CD4-positive, alpha-beta T cell (primary cell): Measurements from ENCODE around the gene CLEC2D. TPM values are rescaled to one million over a fixed set of nuclear protein-coding genes. Genes with fewer than 3 reads are reported as not detected.

ENCODE experiments used
- ATAC-seq: fragments of 200-7000 bp; cut with Tn5 transposase; one replicate; pipeline ENCODE4 v1.10.0; 2022; ENCODE audit warnings: mild to moderate bottlenecking; ENCODE audit not compliant: poor library complexity
- CTCF ChIA-PET: fragments of 350-600 bp; sonication (Branson Sonifier 250); formaldehyde crosslinking; loops from one replicate; lab custom pipeline; 2021; ENCODE audit warnings: antibody characterized with exemption, inconsistent platforms; lab: Charles Lee
- POLR2A ChIA-PET: fragments of 350-600 bp; sonication (Branson Sonifier 250); formaldehyde crosslinking; loops from one replicate; lab custom pipeline; 2021; ENCODE audit warnings: antibody characterized with exemption, inconsistent platforms; lab: Charles Lee
- DNase-seq, 14 experiments: peaks; one replicate each; pipeline ENCODE4 v3.0.0-alpha.2; 2013 to 2020; ENCODE audit warnings: mixed read lengths in 2 of 14
- H3K27ac ChIP-seq, 2 donors: one replicate each; pipeline versions ENCODE4 v1.5.1 to v1.7.0; 2013; ENCODE audit warnings: low read length in 2 of 2, low read depth in 1 of 2, mild to moderate bottlenecking in 1 of 2
- H3K27me3 ChIP-seq, 2 experiments: 1 replicate in 1 of 2; 2 replicates in 1 of 2; pipeline versions ENCODE4 v1.6.1 to v1.7.0; 2013; ENCODE audit warnings: low read length in 2 of 2, control low read depth in 1 of 2, mild to moderate bottlenecking in 1 of 2, moderate library complexity in 1 of 2; ENCODE audit not compliant: insufficient read depth in 2 of 2, control insufficient read depth in 1 of 2
- H3K36me3 ChIP-seq: one replicate; pipeline ENCODE4 v1.6.1; 2013; ENCODE audit warnings: low read length, control low read depth; ENCODE audit not compliant: insufficient read depth
- H3K4me1 ChIP-seq: one replicate; pipeline ENCODE4 v1.6.1; 2013; ENCODE audit warnings: low read length, control low read depth; ENCODE audit not compliant: insufficient read depth
- H3K4me3 ChIP-seq: one replicate; pipeline ENCODE4 v1.5.1; 2013; ENCODE audit warnings: mild to moderate bottlenecking, low read length, moderate library complexity
- H3K9me3 ChIP-seq, 2 experiments: 1 replicate in 1 of 2; 2 replicates in 1 of 2; pipeline versions ENCODE4 v1.6.1 to v1.7.0; 2013; ENCODE audit warnings: low read length in 2 of 2, mild to moderate bottlenecking in 2 of 2, control low read depth in 1 of 2, moderate library complexity in 1 of 2; ENCODE audit not compliant: control insufficient read depth in 1 of 2, insufficient read depth in 1 of 2
- H3K27ac Mint-ChIP-seq: one replicate; pipeline ENCODE4 v1.8.0; 2020; ENCODE audit warnings: mixed read lengths
- H3K27me3 Mint-ChIP-seq: one replicate; pipeline ENCODE4 v1.8.0; 2021; ENCODE audit warnings: mixed read lengths
- H3K36me3 Mint-ChIP-seq: one replicate; pipeline ENCODE4 v1.8.0; 2021; ENCODE audit warnings: low read depth, mixed read lengths
- H3K4me1 Mint-ChIP-seq: one replicate; pipeline ENCODE4 v1.8.0; 2021; ENCODE audit warnings: low read depth, mixed read lengths
- H3K4me3 Mint-ChIP-seq: one replicate; pipeline ENCODE4 v1.8.0; 2020; ENCODE audit warnings: mild to moderate bottlenecking, mixed read lengths
- H3K9me3 Mint-ChIP-seq: one replicate; pipeline ENCODE4 v1.8.0; 2020; ENCODE audit warnings: mixed read lengths
- CTCF ChIP-seq: fragments of 200-600 bp; IDR thresholded peaks from one replicate; pipeline ENCODE4 v1.8.0; 2022; ENCODE audit warnings: antibody characterized with exemption, mild to moderate bottlenecking
- intact Hi-C, 2 experiments: fragments of 100-400 bp; cut with DNase I in 1 of 2; cut with micrococcal nuclease in 1 of 2; formaldehyde crosslinking; loops; one replicate each; pipeline versions ENCODE4 v1.15.1 to v1.9.0; 2023 to 2025; cut with DNase I, micrococcal nuclease
- total RNA-seq, 174 experiments: library from RNA in 2 of 174; stranded (reverse) in 2 of 174; gene quantifications; one replicate each; pipeline ENCODE4 v1.2.3 and lab custom pipeline; 2021 to 2026

CLEC2D gene
- total RNA-seq, 2 experiments from 2014 or later: 121 to 122 TPM

- peak overlapping the region; percentile 30 for H3K4me3 Mint-ChIP-seq
- Histone ChIP-seq H3K27ac (peak overlapping the region in 1 of 2 donors; percentile 35), H3K9me3 (peaks cover 0 to 24% of the 10 kb centered on the region in 2 experiments), H3K4me3 (no peak overlapping the region), H3K27me3 (no peaks in the 10 kb centered on the region), H3K4me1 (peaks cover 37% of the 10 kb centered on the region), H3K36me3 (peaks cover 93% of the 10 kb centered on the region)
- ATAC-seq (no peak), DNase-seq (peak in 1 of 14 experiments; percentile 51)
- CTCF ChIA-PET: interaction anchor here (2.4 kb wide), 1 partner anchor 22 kb away, joined by 10 read pairs; no protein-coding TSS in a partner anchor
- peak overlapping the region; percentile 81 for H3K27ac Mint-ChIP-seq
- H3K9me3 Mint-ChIP-seq: peaks cover 10% of the 10 kb centered on the region
- H3K36me3 Mint-ChIP-seq: peaks cover 100% of the 10 kb centered on the region
- no peaks in the 10 kb centered on the region for H3K27me3 Mint-ChIP-seq
- TF ChIP-seq CTCF: no peak
- POLR2A ChIA-PET: interaction anchor here (1.2 to 7.6 kb wide), 3 partner anchors 22 to 38 kb away, joined by 5 to 49 read pairs (median 9); no protein-coding TSS in a partner anchor
- intact Hi-C loops: loop anchor here in 1 of 2 experiments (5.0 kb wide), 1 partner anchor 49 kb away; no protein-coding TSS in a partner anchor
- peaks cover 69% of the 10 kb centered on the region for H3K4me1 Mint-ChIP-seq
Measured at GRCh38 chr12:9685915-9686314, 16.4 kb downstream of the CLEC2D start.

GRCh38 chr12:9687228-9687627 is 17.7 kb downstream of the CLEC2D start:
- H3K4me1 Mint-ChIP-seq: peaks cover 73% of the 10 kb centered on the region
- Histone ChIP-seq H3K4me1 (peaks cover 41% of the 10 kb centered on the region), H3K36me3 (peaks cover 93% of the 10 kb centered on the region), H3K9me3 (peaks cover 0 to 26% of the 10 kb centered on the region in 2 experiments), H3K4me3 (no peak overlapping the region), H3K27ac (peak overlapping the region in 1 of 2 donors; percentile 35), H3K27me3 (no peaks in the 10 kb centered on the region)
- peak overlapping the region; percentile 81 for H3K27ac Mint-ChIP-seq
- CTCF ChIA-PET: interaction anchor here (1.3 to 2.4 kb wide), 3 partner anchors 10 to 56 kb away, joined by 5 to 10 read pairs (median 10); no protein-coding TSS in a partner anchor
- peaks cover 12% of the 10 kb centered on the region for H3K9me3 Mint-ChIP-seq
- peaks cover 100% of the 10 kb centered on the region for H3K36me3 Mint-ChIP-seq
- H3K4me3 Mint-ChIP-seq: peak overlapping the region; percentile 7
- DNase-seq: peak in 3 of 14 experiments; percentile 20 to 52 (median 45)
- no peaks in the 10 kb centered on the region for H3K27me3 Mint-ChIP-seq
- TF ChIP-seq CTCF: no peak
- POLR2A ChIA-PET: interaction anchor here (0.7 to 7.6 kb wide), 14 partner anchors 9 to 74 kb away, joined by 3 to 49 read pairs (median 4); no protein-coding TSS in a partner anchor
- ATAC-seq: peak; percentile 39
- intact Hi-C loops: loop anchor here in 1 of 2 experiments (5.0 kb wide), 1 partner anchor 50 kb away; no protein-coding TSS in a partner anchor

- Mint-ChIP-seq H3K27ac (peak overlapping the region; percentile 59), H3K36me3 (peaks cover 100% of the 10 kb centered on the region), H3K4me1 (peaks cover 43% of the 10 kb centered on the region), H3K27me3 (no peaks in the 10 kb centered on the region), H3K4me3 (no peak overlapping the region), H3K9me3 (peaks cover 22% of the 10 kb centered on the region)
- ChIA-PET POLR2A (interaction anchor here (0.8 to 1.9 kb wide), 4 partner anchors 9 to 45 kb away, joined by 3 to 5 read pairs (median 4); no protein-coding TSS in a partner anchor), CTCF (interaction anchor here (1.7 kb wide), 1 partner anchor 15 kb away, joined by 4 read pairs; no protein-coding TSS in a partner anchor)
- Histone ChIP-seq H3K36me3 (peaks cover 88% of the 10 kb centered on the region), H3K27ac (no peak overlapping the region), H3K4me3 (no peak overlapping the region), H3K9me3 (peaks cover 0 to 49% of the 10 kb centered on the region in 2 experiments), H3K27me3 (no peaks in the 10 kb centered on the region), H3K4me1 (peaks cover 9% of the 10 kb centered on the region)
- no peak for ATAC-seq
- intact Hi-C loops: no loop called here
- DNase-seq: no peak
- TF ChIP-seq CTCF: no peak
Measured at GRCh38 chr12:9692909-9693308, 23.4 kb downstream of the CLEC2D start.
